HG03060 (cell line): ENCODE results near the gene IMPDH2.

ENCODE experiments used
- ATAC-seq: cut with Tn5 transposase; IDR thresholded peaks from one replicate; pipeline ENCODE4 v1.9.1; 2021; ENCODE audit warnings: low read depth, moderate number of reproducible peaks; ENCODE audit not compliant: unreplicated experiment

Gene IMPDH2

DNA sequence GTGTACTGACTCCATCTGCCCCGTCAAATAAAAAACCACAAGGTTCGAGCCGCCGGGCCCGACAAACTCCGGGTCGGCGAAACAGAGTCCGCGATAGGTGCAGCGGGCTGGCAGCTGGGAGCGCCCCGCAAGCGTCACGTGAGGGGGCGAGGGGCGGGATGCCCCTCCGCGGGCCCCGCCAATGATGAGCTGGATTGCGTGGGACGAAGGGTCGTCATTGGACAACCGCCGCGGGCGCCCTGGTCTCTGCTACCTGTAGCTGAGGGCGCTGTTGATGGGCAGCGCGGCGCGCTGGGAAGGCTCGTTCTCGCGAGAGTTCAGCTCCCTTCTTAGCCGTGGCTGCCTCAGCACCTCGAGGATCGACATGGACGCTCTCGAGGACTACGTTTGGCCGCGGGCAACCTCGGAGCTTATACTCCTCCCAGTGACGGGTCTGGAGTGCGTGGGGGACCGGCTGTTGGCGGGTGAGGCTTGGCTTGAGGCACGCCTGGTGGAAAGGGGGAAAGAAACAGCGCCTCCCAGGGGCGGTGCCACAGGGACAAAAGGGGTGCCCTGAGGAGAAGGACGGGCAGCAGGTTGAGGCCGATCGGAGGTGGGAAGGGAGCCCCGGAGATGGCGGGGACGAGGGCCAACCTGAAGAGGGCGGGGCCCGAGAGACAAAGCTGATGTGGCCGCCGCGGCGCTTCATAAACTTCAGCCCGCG lies 22.0 kb downstream of the IMPDH2 start, which contains the start of gene WDR6:
TSS of gene WDR6 (plus strand) at position 324 of the 703 bp plus-strand sequence. CDS start at position 365, 41 bp downstream.
- peak; percentile 75 for ATAC-seq

DNA sequence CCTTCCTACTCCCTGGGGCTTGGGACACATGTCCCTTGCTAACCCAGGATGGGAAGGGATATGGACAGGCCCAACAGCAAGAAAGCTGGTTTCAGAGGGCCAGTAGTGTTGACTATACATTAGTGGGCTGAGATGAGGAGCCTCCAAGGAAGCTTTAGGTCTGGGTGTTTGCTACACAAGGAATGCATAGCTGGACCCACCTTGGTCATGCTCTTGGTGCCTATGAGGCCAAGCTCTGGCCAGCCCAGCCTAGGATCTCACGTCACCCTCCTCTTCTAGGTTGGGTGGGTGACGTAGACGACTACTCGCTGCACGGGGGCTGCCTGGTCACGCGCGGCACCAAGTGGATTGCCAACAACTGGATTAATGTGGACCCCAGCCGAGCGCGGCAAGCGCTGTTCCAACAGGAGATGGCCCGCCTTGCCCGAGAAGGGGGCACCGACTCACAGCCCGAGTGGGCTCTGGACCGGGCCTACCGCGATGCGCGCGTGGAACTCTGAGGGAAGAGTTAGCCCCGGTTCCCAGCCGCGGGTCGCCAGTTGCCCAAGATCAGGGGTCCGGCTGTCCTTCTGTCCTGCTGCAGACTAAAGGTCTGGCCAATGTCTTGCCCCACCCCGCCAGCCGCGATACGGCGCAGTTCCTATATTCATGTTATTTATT lies 22.7 kb downstream of the IMPDH2 start:
- ATAC-seq, result no peak

DNA sequence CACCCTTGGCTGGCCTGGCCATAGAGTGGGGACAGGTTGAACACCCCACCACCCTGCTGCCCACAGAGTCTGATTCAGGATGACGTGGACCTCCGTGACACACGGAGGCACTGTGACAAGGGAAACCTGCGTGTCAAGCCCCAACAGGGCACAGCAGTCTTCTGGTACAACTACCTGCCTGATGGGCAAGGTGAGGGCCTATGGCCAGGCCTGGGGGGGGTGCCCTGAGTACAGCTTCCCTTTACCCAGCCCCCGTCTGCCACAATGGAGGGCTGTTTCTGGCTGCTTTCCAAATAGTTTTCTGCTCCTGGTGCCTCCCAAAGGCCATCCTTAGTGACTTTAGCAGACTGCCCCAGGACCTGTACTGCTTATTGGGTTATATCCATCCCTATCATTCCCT lies 23.2 kb downstream of the IMPDH2 start:
- no peak for ATAC-seq

DNA sequence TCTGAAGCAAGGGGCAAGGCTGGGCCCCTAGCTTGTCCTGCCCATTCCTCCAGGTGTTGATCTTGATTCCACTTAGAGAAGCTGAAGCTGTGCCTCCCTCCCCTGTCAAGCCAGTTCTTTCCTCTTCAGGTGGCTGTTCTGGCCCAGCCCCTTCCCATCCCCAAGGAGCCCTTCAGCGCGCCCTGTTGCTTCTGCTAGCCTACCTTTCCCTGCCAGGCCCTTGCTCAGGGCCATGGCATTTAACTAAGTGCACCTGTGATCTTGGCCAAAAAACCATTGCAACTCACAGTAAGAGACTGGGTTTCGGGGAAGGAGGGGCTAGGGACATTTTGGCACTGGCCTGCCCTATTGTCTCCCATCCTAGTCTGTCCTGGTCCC lies 23.9 kb downstream of the IMPDH2 start:
- ATAC-seq, result no peak

DNA sequence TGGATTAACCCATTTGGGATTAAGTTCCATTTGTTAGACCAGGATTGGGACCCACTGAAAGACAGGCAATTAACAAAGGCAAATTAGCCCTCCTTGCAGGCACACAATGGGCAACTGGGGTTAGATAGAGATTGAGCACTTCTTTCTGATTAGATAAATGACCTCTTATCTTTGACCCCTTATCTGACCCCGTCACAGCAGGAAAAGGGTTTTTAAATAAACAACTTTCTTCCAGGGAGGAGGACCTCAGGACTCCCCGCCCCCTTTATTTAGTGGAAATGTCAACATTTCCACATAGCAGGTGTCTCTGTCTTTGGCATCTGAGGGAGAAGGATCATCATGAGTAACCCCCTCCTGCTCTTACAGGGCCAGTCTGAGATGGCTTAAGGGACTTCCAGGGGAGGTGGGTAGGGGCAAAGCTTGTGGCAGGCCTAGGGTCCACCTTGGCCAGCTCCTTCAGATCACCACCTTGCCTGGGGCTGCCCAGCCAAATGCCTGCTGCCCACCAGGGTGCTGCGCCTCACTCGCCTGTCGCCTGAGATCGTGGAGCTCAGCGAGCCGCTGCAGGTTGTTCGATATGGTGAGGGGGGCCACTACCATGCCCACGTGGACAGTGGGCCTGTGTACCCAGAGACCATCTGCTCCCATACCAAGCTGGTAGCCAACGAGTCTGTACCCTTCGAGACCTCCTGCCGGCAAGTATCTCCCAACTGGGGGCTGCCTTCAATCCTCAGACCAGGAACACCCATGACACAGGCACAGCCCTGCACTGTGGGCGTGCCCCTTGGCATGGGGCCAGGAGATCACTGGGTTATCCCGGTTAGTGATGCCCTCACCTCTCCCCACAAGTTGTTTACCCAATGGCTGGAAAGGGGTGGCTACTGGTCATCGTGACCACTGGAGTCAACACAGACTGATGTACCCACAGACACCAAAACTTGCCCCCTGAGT lies 24.6 kb downstream of the IMPDH2 start:
- ATAC-seq, result no peak

DNA sequence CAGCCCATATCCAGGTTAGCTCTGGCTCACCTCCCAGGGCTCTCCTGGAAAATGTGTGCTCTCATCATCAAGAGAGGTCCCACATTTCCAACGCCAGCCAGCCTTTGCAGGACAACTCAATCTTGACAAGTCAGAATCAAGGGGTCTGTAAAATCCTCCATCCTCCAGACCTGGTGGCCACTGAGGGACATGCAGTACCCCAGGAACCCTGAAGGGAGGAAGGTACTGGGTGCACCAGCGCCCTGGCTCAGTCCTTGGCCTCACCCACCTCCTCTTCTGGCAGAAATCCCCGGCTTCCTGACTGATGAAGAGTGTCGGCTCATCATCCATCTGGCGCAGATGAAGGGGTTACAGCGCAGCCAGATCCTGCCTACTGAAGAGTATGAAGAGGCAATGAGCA lies 28.0 kb downstream of the IMPDH2 start:
- no peak for ATAC-seq

DNA sequence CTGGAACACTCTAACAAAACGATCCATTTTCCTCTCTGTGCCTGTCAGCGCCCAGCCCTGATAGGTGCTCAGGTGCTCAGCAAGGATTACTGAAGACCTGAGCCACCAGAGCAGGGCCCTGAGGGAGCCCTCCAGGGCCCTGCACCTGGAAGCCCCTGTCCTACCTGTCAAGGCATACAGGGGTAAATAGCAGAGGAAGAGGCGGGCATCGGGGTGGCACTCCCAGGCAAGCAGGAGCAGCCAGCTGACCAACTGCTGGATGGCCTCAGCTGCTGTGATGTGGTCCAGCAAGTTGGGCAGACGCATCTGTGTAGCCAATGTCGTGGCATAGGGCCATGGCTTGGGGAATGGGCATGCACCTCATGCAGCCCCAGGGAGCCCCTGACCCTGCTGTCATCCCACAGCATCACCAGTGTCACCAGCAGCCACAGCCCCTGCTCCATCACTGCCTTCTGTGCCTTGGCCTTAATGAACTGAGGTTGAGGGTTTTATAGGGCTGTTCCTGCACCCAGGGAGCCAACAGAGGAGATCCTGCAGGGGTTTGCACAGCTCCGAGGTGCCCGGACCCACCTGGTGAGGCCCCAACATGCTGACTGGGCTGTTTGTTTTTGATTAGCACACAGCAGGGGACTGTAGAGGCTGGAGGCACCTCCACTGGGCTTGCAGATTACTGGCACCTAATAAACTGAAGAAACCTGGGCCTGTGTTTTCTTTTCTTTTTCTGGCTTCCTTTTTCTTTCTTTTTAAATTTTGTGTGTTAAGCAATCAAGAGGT lies 29.9 kb downstream of the IMPDH2 start:
- ATAC-seq, result no peak

DNA sequence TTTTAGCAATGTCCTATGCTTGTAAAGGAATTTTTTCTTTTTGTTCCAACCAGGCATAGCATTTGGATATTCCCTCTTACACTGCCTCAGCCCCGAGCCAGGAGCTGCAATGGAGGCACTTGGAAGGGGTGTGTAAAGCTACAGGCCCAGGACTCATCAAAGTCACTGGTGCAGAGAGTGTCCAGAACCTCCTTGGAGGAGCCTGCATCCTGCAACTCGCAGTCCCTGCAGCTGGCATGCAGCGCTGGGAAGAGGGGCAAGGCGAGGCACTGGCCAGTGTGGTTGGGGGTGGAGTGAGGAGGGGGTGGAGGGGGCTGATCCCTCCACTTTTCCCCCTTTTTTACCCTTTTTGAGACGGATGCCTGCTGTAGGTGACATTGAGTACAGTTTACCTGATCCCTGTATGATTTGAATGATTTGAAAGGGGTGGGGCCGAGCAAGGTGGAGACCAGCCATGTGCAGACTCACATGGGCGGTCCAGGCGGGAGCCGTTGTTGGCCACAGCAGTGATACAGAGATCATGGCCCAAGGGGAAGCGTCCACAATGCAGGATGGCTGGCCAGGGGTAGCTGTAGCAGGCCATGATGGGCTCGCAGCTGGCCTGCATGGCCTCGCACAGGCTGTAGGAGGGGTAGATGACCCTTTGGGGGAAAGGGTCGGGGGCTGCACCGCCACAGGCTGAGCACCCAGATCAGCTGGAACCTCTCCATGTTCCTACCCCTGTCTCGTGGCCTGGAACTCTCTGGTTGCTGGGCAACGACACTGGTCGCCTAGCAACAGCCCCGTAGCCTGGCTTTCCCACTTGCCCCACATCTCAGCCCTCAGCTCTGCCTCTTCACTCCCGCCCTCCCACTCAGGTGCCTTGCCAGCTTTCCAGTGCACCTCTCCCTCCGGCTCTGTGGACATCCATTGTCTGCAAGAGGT lies 31.2 kb downstream of the IMPDH2 start:
- ATAC-seq, result no peak

DNA sequence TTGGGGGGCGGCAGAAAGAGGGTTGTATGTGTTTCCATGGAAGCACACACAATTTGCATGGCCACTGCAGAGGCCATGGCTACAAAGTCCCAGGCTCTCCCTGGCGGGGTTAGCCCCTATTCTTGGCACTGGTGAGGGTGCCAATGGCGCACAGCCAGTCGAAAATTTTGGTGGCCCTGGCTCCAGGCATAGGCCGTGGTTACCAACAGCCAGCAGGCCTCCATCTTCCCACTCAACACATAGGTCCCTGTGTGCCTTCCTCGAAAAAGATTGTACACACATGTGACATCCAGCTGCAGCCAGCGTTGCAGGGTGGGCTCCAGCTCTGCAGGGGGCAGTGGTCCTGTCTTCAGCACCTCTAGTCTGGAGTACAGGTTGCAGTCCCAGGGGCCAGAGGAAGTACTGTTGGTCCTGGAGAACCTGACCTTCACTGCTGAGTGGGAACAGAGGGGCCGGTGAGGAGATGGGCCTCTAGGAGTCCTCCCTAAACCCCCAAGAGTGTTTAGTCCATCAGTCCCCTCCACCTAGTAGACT lies 32.0 kb downstream of the IMPDH2 start:
- ATAC-seq, result no peak

DNA sequence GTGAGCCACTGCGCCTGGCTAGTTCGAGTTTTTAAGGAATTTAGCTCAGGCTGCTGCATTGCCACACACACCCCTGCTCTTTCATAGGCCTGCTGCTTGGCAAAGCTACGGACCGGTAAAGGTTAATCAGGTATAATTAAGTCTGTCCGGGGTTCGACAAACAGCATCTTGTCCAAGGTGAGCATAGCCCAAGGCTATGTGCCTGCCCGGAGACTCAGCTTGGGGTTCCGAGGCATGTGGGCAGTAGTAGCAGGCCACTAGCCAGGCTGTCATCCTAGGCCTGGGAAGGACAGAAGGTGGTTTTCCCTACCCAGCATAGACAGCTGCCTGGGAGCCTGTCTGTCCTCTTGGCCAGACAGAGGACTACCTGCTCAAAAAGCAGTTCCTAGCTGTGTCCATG lies 32.6 kb downstream of the IMPDH2 start:
- ATAC-seq, result no peak

DNA sequence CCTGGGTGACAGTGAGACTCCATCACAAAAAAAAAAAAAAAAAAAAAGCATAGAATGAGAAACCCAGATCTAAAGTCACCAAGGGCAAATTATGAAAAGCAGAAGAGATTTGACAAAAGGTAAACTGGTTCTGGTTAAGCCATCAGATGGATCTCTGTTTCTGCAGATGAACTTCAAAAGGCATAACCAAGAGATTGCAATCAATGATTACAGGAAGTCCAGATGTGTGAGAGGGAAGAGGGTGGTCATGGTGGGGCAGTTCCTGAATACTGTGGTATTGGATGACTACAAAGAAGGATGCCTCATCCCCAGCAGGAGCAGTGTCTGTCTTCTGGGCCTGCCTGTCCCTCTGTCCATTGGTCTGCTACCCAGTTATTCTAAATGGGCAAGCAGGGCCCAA lies 35.4 kb downstream of the IMPDH2 start:
- ATAC-seq, result no peak

DNA sequence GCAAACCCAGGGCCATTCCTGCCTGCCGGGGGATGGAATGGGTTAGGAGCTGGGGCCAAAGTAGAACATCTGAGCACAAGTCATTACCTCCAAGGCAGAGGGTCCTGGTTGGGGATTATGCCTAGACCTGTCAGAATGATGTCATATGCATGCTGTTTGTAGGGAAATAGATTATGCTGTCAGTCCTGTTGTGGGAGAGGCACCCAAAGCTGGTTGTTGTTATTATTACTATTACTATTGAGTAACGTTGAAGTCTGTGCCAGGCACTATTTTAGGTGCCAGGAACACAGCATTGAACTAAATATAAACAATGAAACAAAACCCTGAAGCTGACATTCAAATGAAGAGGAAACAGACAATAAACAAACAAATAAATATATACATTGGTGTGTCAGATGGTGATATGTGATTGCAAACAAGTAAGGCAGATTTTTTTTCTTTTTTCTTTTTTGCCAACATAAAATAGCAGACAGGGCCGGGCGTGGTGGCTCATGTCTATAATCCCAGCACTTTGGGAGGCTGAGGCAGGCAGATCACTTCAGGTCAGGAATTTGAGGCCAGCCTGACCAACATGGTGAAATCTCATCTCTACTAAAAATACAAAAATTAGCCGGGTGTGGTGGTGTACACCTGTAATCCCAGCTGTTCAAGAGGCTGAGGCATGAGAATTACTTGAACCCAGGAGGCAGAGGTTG lies 37.2 kb downstream of the IMPDH2 start:
- no peak for ATAC-seq

DNA sequence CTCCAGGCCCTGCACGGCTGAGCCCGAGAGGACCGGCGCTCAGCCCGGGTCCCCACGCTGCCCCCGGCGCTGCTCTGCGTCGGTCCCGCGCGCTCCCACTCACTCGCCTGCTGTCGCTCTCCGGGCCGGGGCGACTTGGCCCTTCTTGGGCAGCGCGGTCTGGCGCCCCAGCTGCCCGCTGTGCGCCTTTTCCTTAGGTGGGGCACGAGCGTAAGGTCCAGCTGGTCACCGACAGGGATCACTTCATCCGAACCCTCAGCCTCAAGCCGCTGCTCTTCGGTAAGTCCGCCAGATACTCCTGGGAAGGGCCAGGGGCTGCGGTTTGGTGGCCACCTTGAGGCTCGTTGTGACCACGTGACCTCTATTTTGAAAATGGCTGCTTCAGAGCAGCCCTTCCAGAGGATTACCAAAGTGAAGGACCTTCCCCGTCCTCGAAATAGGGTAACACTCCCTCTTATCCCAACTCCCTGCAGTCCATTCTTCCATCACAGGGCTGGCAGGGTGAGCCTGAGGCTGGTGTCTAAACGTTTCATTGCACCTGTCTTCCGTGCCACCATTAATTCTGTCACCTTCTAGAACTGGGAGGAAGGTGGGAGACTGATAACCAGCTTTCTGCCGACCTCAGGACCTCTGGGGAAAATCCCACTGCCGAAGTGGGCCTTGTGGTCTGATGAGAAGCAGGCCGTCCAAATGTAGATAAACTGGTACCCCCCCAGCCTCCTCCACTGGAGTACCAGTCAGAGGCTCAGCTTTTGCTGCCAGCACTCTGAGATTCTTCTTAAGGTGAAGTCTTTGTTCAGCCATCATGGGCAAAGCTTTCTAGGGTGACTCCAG lies 38.3 kb downstream of the IMPDH2 start:
- ATAC-seq, result no peak

DNA sequence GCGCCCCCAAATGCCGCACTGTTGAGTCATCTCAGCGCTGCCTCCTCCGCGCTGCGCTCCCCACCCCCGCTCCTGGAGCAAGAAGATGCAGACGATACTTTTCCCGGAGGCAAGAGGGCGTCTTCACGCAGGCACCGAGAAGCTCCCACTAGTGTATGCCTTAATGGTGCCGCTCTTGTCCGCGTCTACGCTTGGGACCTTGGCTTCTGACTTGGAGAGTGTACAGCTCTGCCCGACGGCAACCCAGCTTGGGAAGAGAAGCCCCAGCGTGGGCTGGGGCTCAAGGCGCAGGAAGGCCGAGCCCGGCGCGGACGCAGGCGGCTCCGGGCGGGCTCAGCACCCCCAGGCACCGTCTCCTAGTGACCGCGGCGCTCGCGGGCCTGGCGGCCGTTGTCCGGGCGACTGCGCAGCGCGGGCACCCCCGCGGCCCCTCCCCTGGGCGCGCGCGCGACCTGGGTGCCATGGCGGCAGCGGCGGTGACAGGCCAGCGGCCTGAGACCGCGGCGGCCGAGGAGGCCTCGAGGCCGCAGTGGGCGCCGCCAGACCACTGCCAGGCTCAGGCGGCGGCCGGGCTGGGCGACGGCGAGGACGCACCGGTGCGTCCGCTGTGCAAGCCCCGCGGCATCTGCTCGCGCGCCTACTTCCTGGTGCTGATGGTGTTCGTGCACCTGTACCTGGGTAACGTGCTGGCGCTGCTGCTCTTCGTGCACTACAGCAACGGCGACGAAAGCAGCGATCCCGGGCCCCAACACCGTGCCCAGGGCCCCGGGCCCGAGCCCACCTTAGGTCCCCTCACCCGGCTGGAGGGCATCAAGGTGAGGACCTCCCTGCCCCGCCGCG lies 39.2 kb downstream of the IMPDH2 start, which contains the start of gene P4HTM:
TSS of gene P4HTM (plus strand) at position 446 of the 840 bp plus-strand sequence. CDS start at position 462, 16 bp downstream.
- no peak for ATAC-seq

DNA sequence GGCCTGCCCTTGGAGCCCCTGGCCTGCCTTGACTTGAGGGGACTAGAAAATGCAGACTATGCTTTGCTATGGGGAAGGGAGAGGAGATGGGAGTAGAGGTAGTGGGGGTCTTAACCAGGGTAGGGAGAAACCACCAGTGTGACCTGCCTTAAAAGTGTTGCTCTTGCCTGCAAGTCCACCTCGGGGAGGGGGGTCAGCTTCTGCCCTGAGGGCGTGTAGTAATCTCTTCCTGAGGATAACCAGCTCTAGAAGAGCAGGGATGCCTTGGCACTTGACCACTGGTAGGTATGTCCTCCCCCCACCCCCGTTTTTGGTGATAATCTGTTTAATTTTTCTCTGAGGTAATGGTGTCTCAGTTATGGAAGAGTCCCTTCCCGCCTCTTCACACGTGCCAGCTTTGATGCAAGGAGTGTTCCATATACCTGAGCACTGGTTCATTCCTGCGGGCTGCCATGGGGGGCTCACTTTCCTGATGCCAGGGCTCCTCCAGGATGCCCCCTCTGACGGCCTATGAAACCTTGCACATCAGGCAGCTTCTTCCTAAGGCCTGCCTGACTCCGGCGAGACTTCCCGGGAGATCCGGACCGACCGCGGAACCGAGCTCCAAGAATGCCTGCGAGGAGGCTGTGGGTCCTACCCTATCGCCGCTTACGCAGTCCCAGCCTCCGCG lies 39.9 kb downstream of the IMPDH2 start:
- no peak for ATAC-seq

DNA sequence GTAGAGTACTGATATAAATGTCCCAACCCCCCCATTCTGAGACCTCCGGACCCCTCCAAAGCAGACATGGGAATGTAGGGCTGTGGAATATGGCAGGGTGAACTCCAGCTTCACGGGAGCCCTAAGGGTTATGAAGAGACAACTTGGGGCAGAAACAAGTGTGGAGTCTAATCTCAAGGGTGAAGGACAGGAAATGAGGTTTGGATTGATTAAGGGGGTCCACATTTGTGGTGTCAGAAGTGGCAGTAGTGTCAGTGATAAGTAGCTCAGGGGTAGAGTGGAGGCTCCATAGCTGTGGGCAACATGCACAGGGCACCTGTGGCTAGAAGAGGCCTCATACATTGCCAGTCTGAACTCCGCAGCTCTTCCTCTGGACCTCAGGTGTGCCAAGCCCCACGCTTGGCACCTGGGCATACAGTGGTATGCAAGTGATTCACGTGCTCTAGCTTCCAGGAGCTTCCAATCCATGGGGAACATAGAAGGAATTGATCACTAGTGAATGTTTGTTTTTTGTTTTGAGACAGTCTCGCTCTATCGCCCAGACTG lies 43.3 kb downstream of the IMPDH2 start:
- no peak for ATAC-seq
